ENCODE measurements around the gene IRF4. TPM values are rescaled to one million over a fixed set of nuclear protein-coding genes. Genes with fewer than 3 reads are reported as not detected.

Gene IRF4
- total RNA-seq, 2 donors from 2014 or later: 0.26 TPM; not detected in 1

GRCh38 chr6:445571-446417 is 54.2 kb downstream of the IRF4 start:
- Histone ChIP-seq H3K36me3 (replicated peaks in 1 of 2; ENCODE audit: insufficient read depth in 1 of 2, low read depth in 2 of 2) (no peaks in the 10 kb centered on the region), H3K27ac (no peak overlapping the region), H3K4me1 (no peaks in the 10 kb centered on the region), H3K27me3 (no peaks in the 10 kb centered on the region), H3K4me3 (no peak overlapping the region), H3K9me3 (no peaks in the 10 kb centered on the region)
- ATAC-seq: no peak
- no peak for TF ChIP-seq CTCF (IDR thresholded peaks at IDR 0.05)
- no peak for TF ChIP-seq POLR2A (IDR thresholded peaks at IDR 0.05)
- intact Hi-C loops (cut with DNase I): no loop called here
- 67 to 70% methylated on average over 9 to 11 of the region's 11 CpGs for WGBS, 2 donors
- DNase-seq: no peak

GRCh38 chr6:446418-447366 is 55.1 kb downstream of the IRF4 start:
- TF ChIP-seq CTCF (IDR thresholded peaks at IDR 0.05): no peak
- TF ChIP-seq POLR2A (IDR thresholded peaks at IDR 0.05): no peak
- DNase-seq (no peak), ATAC-seq (no peak)
- H3K9me3 ChIP-seq: no peaks in the 10 kb centered on the region
- WGBS, 2 donors: 59 to 62% methylated on average over 27 to 28 of the region's 28 CpGs
- H3K36me3 ChIP-seq (replicated peaks in 1 of 2; ENCODE audit: insufficient read depth in 1 of 2, low read depth in 2 of 2): no peaks in the 10 kb centered on the region
- intact Hi-C loops (cut with DNase I): no loop called here
- H3K27ac ChIP-seq: no peak overlapping the region
- no peaks in the 10 kb centered on the region for H3K4me1 ChIP-seq
- H3K4me3 ChIP-seq: no peak overlapping the region
- H3K27me3 ChIP-seq: no peaks in the 10 kb centered on the region

DNA sequence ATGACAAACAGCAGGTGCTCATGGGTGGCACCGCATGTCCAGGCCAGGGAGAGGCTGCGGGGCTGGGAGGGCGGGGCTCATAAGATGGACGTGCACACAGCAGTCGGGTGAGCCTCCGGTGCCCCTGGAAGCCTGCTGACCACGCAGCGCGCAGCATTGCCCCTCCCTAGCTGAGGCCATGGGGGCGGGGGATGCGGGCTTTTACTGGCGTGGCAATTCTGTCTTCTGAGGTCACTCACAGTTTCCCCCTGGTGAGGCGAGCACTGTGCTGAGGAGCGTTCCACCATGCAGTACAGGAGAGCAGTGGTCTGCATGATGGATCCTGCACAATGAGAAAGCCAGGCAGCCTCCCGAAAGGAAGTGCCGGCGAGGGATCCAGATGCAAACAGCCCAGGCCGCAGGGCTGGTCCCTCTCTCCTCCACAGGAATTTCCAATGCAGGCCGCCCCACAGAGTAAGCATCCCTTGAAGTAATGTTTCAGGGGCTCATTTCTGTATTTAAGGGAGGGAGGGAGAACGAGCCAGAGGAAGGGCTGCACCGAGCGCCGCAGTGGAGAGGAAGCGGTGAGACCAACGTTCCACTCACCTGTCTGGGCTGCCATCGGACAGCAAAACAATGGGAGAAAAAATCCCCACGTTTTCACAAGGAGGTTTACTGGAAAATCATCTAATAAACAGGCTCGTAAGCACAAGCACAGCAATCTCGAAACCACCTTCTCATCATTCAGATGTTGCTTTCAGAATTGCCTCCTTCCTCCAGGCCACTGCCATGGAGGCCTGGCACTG is 56.0 kb downstream of the IRF4 start:
- Histone ChIP-seq H3K9me3 (no peaks in the 10 kb centered on the region), H3K36me3 (replicated peaks in 1 of 2; ENCODE audit: insufficient read depth in 1 of 2, low read depth in 2 of 2) (no peaks in the 10 kb centered on the region), H3K27ac (no peak overlapping the region), H3K4me3 (no peak overlapping the region), H3K27me3 (no peaks in the 10 kb centered on the region), H3K4me1 (no peaks in the 10 kb centered on the region)
- intact Hi-C loops (cut with DNase I): no loop called here
- TF ChIP-seq POLR2A (IDR thresholded peaks at IDR 0.05) (no peak), CTCF (IDR thresholded peaks at IDR 0.05) (no peak)
- DNase-seq (no peak), ATAC-seq (no peak)
- 68 to 69% methylated on average over 27 to 29 of the region's 29 CpGs for WGBS, 2 donors

GRCh38 chr6:448296-449056 is 56.9 kb downstream of the IRF4 start:
- Histone ChIP-seq H3K36me3 (replicated peaks in 1 of 2; ENCODE audit: insufficient read depth in 1 of 2, low read depth in 2 of 2) (no peaks in the 10 kb centered on the region), H3K27ac (no peak overlapping the region), H3K4me1 (no peaks in the 10 kb centered on the region), H3K9me3 (no peaks in the 10 kb centered on the region), H3K27me3 (no peaks in the 10 kb centered on the region), H3K4me3 (no peak overlapping the region)
- intact Hi-C loops (cut with DNase I): no loop called here
- DNase-seq (no peak), ATAC-seq (no peak)
- no peak for TF ChIP-seq CTCF (IDR thresholded peaks at IDR 0.05)
- TF ChIP-seq POLR2A (IDR thresholded peaks at IDR 0.05): no peak
- WGBS, 2 donors: 76 to 80% methylated on average over 16 to 19 of the region's 19 CpGs

All from body of pancreas (tissue), 4 donors.